ENCODE measurements around the gene FARP1. TPM values are rescaled to one million over a fixed set of nuclear protein-coding genes. Genes with fewer than 3 reads are reported as not detected.

FARP1 gene
- polyA plus RNA-seq, 1 of the 3 experiments (the other 2 are of a cell fraction): 12.0 TPM

GRCh38 chr13:98313023-98313921 is 170.4 kb downstream of the FARP1 start:
- POLR2A ChIA-PET: no interaction called here
- Histone ChIP-seq H3K9me3 (no peaks in the 10 kb centered on the region), H3K9me2 (no peaks in the 10 kb centered on the region), H3K4me2 (no peak overlapping the region), H3K27me3 (ENCODE audit: insufficient read depth) (no peaks in the 10 kb centered on the region), H3K79me2 (ENCODE audit: insufficient read depth) (no peaks in the 10 kb centered on the region), H3F3A (replicated peaks; ENCODE audit: insufficient read depth) (no peaks in the 10 kb centered on the region), H2AFZ (ENCODE audit: low read depth) (no peak overlapping the region), H3K4me1 (ENCODE audit: control insufficient read depth in 1 of 2, insufficient read depth in 2 of 2, low read depth in 1 of 2, low read length in 1 of 2) (peaks cover 0 to 8% of the 10 kb centered on the region in 2 experiments; a peak in 2 of 4 replicates), H4K20me1 (ENCODE audit: insufficient read depth) (no peaks in the 10 kb centered on the region), H3K36me3 (replicated peaks in 1 of 2; ENCODE audit: control insufficient read depth in 1 of 2, insufficient read depth in 2 of 2, low read length in 1 of 2) (no peaks in the 10 kb centered on the region), H3K4me3 (ENCODE audit: low read depth in 2 of 2, low read length in 1 of 2) (no peak overlapping the region), H3K27ac (ENCODE audit: low read depth in 2 of 2, low read length in 1 of 2) (no peak overlapping the region), H3K9ac (no peak overlapping the region)
- no peak for TF ChIP-seq IRF3 (IDR thresholded peaks at IDR 0.05; ENCODE audit: low read depth, low read length)
- TF ChIP-seq EZH2phosphoT487 (IDR thresholded peaks at IDR 0.05; ENCODE audit: borderline replicate concordance, low read depth): no peak
- TF ChIP-seq PBX3 (IDR thresholded peaks at IDR 0.05): no peak
- TF ChIP-seq GATA2 (CRISPR knock-in tag; IDR thresholded peaks at IDR 0.05): no peak
- no peak for TF ChIP-seq TEAD4 (IDR thresholded peaks at IDR 0.05; ENCODE audit: borderline replicate concordance, insufficient read depth)
- no peak for TF ChIP-seq CTCF (IDR thresholded peaks at IDR 0.05)
- TF ChIP-seq USF2 (IDR thresholded peaks at IDR 0.05; ENCODE audit: borderline replicate concordance, low read depth, low read length): no peak
- no peak for TF ChIP-seq FOXM1 (IDR thresholded peaks at IDR 0.05; ENCODE audit: low read depth)
- TF ChIP-seq POLR2AphosphoS5 (IDR thresholded peaks at IDR 0.05; ENCODE audit: low read depth, low read length): no peak
- TF ChIP-seq MEF2A (IDR thresholded peaks at IDR 0.05; ENCODE audit: borderline replicate concordance, low read depth): no peak
- TF ChIP-seq CHD2 (IDR thresholded peaks at IDR 0.05; ENCODE audit: low read length, partially characterized antibody): no peak
- no peak for TF ChIP-seq FOSL2 (IDR thresholded peaks at IDR 0.05; ENCODE audit: borderline replicate concordance, low read depth)
- TF ChIP-seq RAD21 (IDR thresholded peaks at IDR 0.05; ENCODE audit: low read length): no peak
- no peak for TF ChIP-seq RFX5 (IDR thresholded peaks at IDR 0.05; ENCODE audit: low read length)
- CTCF ChIA-PET: no interaction called here
- 97% methylated on average over 19 of the region's 20 CpGs for WGBS (ENCODE audit: low lambda C conversion rate)
- no peak for DNase-seq
